Osteocyte (in vitro differentiated cells): ENCODE results near the gene ADAMTS3. TPM values are rescaled to one million over a fixed set of nuclear protein-coding genes. Genes with fewer than 3 reads are reported as not detected.

Experiments used
- DNase-seq: peaks from one replicate; pipeline ENCODE4 v3.0.0; 2021; ENCODE audit warnings: mixed read lengths; ENCODE audit not compliant: unreplicated experiment; ENCODE audit errors: extremely low spot score
- H3K27ac Mint-ChIP-seq: one replicate; pipeline ENCODE4 v1.8.0; 2021; ENCODE audit warnings: mild to moderate bottlenecking, mixed read lengths; ENCODE audit not compliant: unreplicated experiment
- H3K27me3 Mint-ChIP-seq: one replicate; pipeline ENCODE4 v1.8.0; 2021; ENCODE audit warnings: mixed read lengths; ENCODE audit not compliant: unreplicated experiment
- H3K36me3 Mint-ChIP-seq: one replicate; pipeline ENCODE4 v1.8.0; 2021; ENCODE audit warnings: mixed read lengths; ENCODE audit not compliant: unreplicated experiment
- H3K4me1 Mint-ChIP-seq: one replicate; pipeline ENCODE4 v1.8.0; 2021; ENCODE audit warnings: mixed read lengths; ENCODE audit not compliant: unreplicated experiment
- H3K4me3 Mint-ChIP-seq: one replicate; pipeline ENCODE4 v1.8.0; 2021; ENCODE audit warnings: mild to moderate bottlenecking, moderate library complexity, mixed read lengths; ENCODE audit not compliant: unreplicated experiment
- H3K9me3 Mint-ChIP-seq: one replicate; pipeline ENCODE4 v1.8.0; 2021; ENCODE audit warnings: mixed read lengths; ENCODE audit not compliant: unreplicated experiment
- CTCF ChIP-seq: fragments of 200-600 bp; sonication (generic); IDR thresholded peaks from 2 replicates; pipeline ENCODE4 v1.5.0; 2021; ENCODE audit warnings: antibody characterized with exemption, mild to moderate bottlenecking, moderate library complexity
- total RNA-seq: library from RNA; stranded (reverse); gene quantifications from 2 replicates; pipeline ENCODE4 v1.2.1, GENCODE V29; 2021

Gene ADAMTS3
- total RNA-seq, 1 donor from 2014 or later = 1.4 TPM

- no peaks in the 10 kb centered on the region for H3K36me3 Mint-ChIP-seq
- H3K9me3 Mint-ChIP-seq = no peaks in the 10 kb centered on the region
- DNase-seq = no peak
- no peak overlapping the region for H3K4me3 Mint-ChIP-seq
- TF ChIP-seq CTCF = no peak
- H3K27me3 Mint-ChIP-seq = peaks cover 15% of the 10 kb centered on the region
- no peak overlapping the region for H3K27ac Mint-ChIP-seq
- H3K4me1 Mint-ChIP-seq = no peaks in the 10 kb centered on the region
These were observed 325.4 kb downstream of the ADAMTS3 start for GRCh38 chr4:72243641-72244040.

GRCh38 chr4:72239487-72240116 is 329.4 kb downstream of the ADAMTS3 start:
- Mint-ChIP-seq H3K4me3 (no peak overlapping the region), H3K4me1 (no peaks in the 10 kb centered on the region), H3K36me3 (no peaks in the 10 kb centered on the region), H3K27me3 (peaks cover 7% of the 10 kb centered on the region), H3K27ac (no peak overlapping the region), H3K9me3 (peaks cover 3% of the 10 kb centered on the region)
- no peak for TF ChIP-seq CTCF
- no peak for DNase-seq
